WERI-Rb-1 (cell line): Measurements from ENCODE around the gene ACP5.
A peak's percentile ranks its signal among the peaks of the same experiment; 100 is the strongest.

Experiments used
- DNase-seq: peaks from one replicate; pipeline ENCODE4 v3.0.0-alpha.2; 2020
- H3K27ac ChIP-seq: fragments of 250-450 bp; sonication (Bioruptor Pico); 2 replicates; pipeline ENCODE4 v1.5.1; 2020; ENCODE audit warnings: mild to moderate bottlenecking, moderate library complexity
- H3K27me3 ChIP-seq: fragments of 250-450 bp; sonication (Bioruptor Pico); 2 replicates; pipeline ENCODE4 v1.5.1; 2021; ENCODE audit warnings: mild to moderate bottlenecking, low read depth, moderate library complexity; ENCODE audit not compliant: insufficient read depth, severe bottlenecking
- H3K36me3 ChIP-seq: fragments of 250-450 bp; sonication (Bioruptor Pico); 2 replicates; pipeline ENCODE4 v1.5.1; 2020; ENCODE audit warnings: mild to moderate bottlenecking, moderate library complexity
- H3K4me3 ChIP-seq: 2 replicates; pipeline ENCODE4 v1.5.1; 2011; ENCODE audit warnings: low read depth, mild to moderate bottlenecking, control low read depth, low read length
- H3K9me3 ChIP-seq: fragments of 250-450 bp; sonication (Bioruptor Pico); 2 replicates; pipeline ENCODE4 v1.5.1; 2021; ENCODE audit warnings: mild to moderate bottlenecking, moderate library complexity; ENCODE audit not compliant: severe bottlenecking
- CTCF ChIP-seq: IDR thresholded peaks from 2 replicates; pipeline ENCODE4 v1.5.1; 2011; ENCODE audit warnings: low read depth, mild to moderate bottlenecking, control low read depth, inconsistent platforms, low read length

ACP5 gene

GRCh38 chr19:11560404-11561051 is 16.9 kb downstream of the ACP5 start:
- peak; percentile 76 for TF ChIP-seq CTCF
- no peak overlapping the region for H3K4me3 ChIP-seq
- no peaks in the 10 kb centered on the region for H3K9me3 ChIP-seq
- H3K27ac ChIP-seq = no peak overlapping the region
- no peaks in the 10 kb centered on the region for H3K27me3 ChIP-seq
- DNase-seq = peak; percentile 79
- H3K36me3 ChIP-seq = peaks cover 10% of the 10 kb centered on the region

GRCh38 chr19:11558881-11559828 is 18.3 kb downstream of the ACP5 start, which contains the start of gene ELOF1:
Gene ELOF1 (minus strand): TSS chr19:11559230. CDS start chr19:11554347, 4,883 bp downstream.
- H3K27ac ChIP-seq = peak within 1 kb of the TSS; percentile 46
- peaks cover 19% of the 10 kb centered on the region for H3K36me3 ChIP-seq
- TF ChIP-seq CTCF = peak; percentile 29; the same call in 1 of the 2 replicates
- peak; percentile 98 for DNase-seq
- peak within 1 kb of the TSS; percentile 87 for H3K4me3 ChIP-seq
- H3K27me3 ChIP-seq = no peaks in the 10 kb centered on the region
- H3K9me3 ChIP-seq = no peaks in the 10 kb centered on the region

DNA sequence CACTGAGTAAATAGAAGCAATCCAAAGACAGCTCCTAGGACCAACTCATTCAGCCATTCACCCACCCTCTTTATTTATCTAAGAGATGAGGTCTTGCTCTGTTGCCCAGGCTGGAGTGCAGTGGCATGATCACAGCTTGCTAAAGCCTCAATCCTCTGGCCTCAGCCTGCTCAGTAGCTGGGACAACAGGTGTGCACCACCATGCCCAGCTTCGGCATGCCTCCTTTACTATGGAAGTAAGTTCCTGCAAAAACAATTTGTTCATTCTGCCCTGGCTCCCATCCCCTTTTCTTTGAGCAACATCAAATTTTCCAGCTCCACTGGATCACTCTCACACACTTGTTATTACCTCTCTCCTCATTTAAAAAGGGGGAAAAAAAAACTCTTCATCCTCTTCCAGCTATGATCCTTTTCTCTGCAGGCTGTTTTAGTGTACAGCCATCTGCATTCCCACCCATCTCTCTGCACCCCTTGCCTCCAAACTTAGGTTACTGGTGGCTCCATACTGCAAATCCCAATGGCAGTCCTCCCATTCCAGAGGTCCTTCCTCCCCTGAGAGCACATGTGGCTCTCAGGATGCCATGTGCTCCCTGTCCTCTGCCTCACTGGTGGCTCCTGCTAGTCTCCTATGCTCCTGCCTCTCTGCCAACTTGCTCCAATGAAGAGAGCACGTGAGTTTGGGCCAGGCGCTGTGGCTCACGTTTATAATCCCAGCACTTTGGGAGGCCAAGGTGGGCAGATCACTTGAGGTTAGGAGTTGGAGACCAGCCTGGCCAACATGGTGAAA is 20.6 kb downstream of the ACP5 start:
- H3K9me3 ChIP-seq = no peaks in the 10 kb centered on the region
- no peak overlapping the region for H3K4me3 ChIP-seq
- DNase-seq = no peak
- no peak for TF ChIP-seq CTCF
- no peaks in the 10 kb centered on the region for H3K27me3 ChIP-seq
- peaks cover 39% of the 10 kb centered on the region for H3K36me3 ChIP-seq
- no peak overlapping the region for H3K27ac ChIP-seq

- no peak for DNase-seq
- Histone ChIP-seq H3K36me3 (peaks cover 39% of the 10 kb centered on the region), H3K27me3 (no peaks in the 10 kb centered on the region), H3K27ac (no peak overlapping the region), H3K4me3 (no peak overlapping the region), H3K9me3 (no peaks in the 10 kb centered on the region)
- no peak for TF ChIP-seq CTCF
Observed at GRCh38 chr19:11555246-11555645, 22.2 kb downstream of the ACP5 start.

DNA sequence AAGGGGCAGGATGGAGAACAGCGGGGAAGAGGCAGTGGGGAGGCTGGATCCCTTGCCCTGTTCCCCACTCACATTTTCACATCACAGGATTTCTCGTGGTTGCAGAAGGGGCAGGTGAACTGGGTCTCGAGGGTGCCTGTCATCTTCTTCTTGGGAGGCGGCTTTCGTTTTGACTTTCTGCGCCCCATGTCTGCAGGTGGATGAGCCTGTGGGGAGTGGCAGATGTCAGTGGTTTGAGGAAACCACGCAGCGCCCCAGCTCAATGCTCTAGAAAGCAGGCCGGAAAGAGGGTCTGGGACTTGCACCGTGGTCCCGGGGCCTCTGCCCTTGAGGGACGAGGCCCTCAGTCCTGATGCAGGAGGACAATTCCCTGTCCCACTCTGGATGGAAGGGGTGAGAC is 23.3 kb downstream of the ACP5 start:
- Histone ChIP-seq H3K27me3 (no peaks in the 10 kb centered on the region), H3K4me3 (no peak overlapping the region), H3K36me3 (peaks cover 39% of the 10 kb centered on the region), H3K9me3 (no peaks in the 10 kb centered on the region), H3K27ac (no peak overlapping the region)
- DNase-seq = no peak
- no peak for TF ChIP-seq CTCF
